ENCODE measurements around the gene TLK2.
A peak's percentile ranks its signal among the peaks of the same experiment; 100 is the strongest.
"Not testable (repeated sequence)": the region's sequence is repeated elsewhere in the genome, so short reads cannot be mapped to it uniquely, and the experiment has no call there.

The TLK2 gene

GRCh38 chr17:62493049-62493655, 14.5 kb downstream of the TLK2 start:
- DNase-seq: not testable (repeated sequence)

- DNase-seq: not testable (repeated sequence)
These were observed 15.4 kb downstream of the TLK2 start for GRCh38 chr17:62494073-62494472.

DNA sequence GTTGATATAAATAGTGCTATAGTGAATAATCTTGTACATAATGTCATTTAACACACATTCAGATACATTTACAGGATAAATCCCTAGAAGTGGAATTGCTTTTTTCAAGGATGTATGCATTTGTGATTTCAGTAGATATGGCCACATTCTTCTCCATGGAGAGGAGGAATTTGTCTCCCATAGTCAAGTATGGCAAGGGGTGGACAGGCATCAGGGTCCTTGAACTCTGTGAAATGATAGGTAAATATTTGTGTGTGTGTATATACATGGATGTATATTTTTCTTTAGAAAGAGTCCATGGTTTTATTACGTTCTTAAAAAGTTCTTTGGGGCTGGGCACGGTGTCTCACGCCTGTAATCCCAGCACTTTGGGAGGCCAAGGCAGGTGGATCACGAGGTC, 17.7 kb downstream of the TLK2 start:
- not testable (repeated sequence) for DNase-seq

DNA sequence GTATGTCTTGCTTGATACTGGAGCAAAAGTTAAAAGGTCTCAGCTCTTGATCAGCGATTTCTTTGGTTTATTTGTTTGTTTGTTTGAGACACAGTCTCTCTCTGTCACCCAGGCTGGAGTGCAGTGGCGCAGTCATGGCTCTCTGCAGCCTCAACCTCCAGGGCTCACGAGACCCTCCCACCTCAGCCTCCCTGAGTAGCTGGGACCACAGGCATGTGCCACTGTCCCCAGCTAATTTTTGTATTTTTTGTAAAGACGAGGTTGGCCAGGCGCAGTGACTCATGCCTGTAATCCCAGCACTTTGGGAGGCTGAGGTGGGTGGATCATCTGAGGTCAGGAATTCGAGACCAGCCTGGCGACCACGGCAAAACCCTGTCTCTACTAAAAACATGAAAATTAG, 20.2 kb downstream of the TLK2 start:
- DNase-seq: not testable (repeated sequence)

DNA sequence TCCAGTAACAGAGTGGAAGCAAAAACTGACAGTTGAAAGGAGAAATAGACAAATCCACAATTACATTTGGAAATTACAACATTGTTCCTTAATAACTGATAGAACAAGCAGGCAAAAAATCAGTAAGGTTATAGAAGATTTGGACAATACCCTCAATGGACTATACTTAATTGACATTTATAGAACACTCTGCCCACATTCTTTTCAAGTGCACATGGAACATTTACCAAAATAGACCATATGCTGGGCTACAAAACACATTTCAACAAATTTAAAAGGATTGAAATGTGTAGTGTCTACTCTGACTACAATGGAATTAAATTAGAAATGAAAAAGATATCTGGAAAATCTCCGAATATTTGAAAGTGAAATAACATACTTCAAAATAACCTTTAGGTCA, 21.8 kb downstream of the TLK2 start:
- not testable (repeated sequence) for DNase-seq

- not testable (repeated sequence) for DNase-seq
These were observed 26.2 kb downstream of the TLK2 start for GRCh38 chr17:62504857-62505256.

DNA sequence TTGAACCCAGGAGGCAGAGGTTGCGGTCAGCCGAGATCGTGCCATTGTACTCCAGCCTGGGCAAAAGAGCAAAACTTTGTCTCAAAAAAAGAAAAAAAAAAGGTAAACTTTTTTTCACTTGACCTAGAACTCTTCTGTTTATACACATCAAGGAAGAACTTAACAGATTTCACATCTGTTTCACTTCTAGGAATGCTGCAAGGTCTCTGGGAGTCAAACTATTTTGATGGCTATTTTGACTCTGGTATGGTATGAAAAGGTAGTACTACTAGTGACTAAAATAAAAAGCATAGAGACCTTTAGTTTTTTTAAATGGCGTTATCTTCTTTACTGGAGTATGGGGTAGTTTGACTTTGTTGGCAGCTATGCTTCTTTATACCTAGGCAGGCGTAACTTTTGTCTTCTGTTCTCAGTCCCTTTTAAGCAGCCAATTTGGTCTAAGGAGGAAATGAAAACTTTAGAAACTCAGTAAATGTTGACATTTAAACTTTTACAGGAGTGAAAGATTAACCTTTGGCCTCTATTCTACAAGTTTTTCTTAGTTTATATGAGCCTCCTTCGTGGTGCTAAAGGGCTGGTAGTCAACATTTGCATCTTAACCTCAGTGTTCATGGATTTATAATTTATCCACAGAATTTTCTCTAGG, 28.7 kb downstream of the TLK2 start:
- DNase-seq: not testable (repeated sequence)

DNA sequence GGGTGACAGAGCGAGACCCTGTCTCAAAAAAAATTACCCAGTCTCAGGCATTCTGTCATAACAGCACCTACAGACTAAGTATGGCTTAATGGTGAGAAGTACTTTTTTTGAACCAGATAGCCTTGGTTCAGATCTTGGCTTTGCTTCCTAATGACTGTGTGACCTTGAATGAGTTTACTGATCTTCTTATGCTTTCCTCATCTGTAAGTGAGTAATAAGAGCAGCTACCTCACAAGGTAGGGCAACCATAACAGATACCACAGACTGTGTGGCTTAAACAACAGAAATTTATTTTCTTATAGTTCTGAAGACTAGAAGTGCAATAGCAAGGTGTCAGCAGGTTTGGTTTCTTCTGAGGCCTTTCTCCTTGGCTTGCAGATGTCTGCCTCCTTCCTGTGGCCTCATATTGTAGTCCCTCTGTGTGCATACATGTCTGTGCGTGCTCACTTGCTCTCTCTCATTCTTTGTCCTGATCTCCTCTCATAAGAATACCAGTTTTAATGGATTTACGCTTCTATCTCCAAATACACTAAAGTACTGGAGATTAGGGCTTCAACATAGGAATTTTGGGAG, 31.7 kb downstream of the TLK2 start:
- not testable (repeated sequence) for DNase-seq

DNA sequence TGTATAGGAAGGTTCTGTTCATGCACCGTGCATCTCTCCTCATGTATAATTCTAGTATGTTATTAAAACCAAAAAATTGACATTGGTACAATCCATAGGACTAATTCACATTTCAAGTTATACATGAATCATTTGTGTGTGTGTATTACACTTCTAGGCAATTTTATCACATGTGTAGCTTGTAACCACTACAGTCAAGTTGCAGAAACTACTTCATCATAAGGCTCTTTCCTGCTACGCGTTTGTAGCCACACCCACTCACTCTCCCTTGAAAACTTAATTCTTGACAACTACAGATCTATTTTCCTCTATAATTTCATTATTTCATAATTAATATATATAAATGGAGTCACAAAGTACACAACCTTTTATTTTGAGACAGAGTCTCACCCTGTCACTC, 32.4 kb downstream of the TLK2 start:
- DNase-seq: not testable (repeated sequence)

GRCh38 chr17:62516376-62516775, 37.8 kb downstream of the TLK2 start:
- not testable (repeated sequence) for DNase-seq

- DNase-seq: not testable (repeated sequence)
These were observed 42.7 kb downstream of the TLK2 start for GRCh38 chr17:62521295-62521694.

DNA sequence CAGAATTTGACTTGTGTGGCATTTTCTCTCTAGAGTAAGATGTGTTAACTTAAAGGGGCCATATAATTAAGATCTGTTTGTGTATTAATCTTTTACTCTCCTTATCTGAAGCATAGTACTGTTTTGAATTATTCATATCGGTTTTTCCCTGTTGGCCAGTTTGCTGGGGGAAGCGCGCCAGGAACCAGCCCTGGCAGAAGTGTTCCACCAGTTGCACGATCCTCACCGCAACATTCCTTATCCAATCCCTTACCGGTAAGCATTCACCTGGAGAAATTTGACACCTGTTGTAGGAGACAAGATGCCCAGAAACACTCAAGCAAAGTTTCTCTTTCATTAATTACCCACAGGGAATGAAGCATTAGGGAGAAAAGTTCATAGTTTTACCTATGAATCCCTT, 45.5 kb downstream of the TLK2 start:
- DNase-seq: not testable (repeated sequence)

GRCh38 chr17:62525317-62525716, 46.7 kb downstream of the TLK2 start:
- DNase-seq: not testable (repeated sequence)

- not testable (repeated sequence) for DNase-seq
These were observed 52.3 kb downstream of the TLK2 start for GRCh38 chr17:62530936-62531335.

- not testable (repeated sequence) for DNase-seq
These were observed 57.9 kb downstream of the TLK2 start for GRCh38 chr17:62536557-62536956.

DNA sequence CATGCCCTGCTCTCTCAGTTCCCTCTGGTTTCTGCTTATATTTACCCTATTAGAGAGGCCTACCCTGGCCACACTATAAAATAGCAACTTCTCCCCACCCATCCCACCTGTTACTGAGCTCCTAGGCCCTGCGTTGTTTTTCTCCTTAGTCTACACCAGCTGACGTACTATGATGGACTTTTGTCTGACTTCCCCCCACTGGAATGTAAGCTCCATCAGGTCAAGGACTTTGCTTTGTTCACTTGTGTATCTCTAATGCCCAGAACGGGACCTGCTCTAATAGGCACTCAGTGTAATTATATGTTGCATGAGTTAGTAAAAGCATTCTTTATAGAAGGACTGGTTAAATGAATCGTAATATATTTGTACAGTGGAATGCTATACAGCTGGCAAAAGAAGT, 62.4 kb downstream of the TLK2 start:
- DNase-seq: not testable (repeated sequence)

- not testable (repeated sequence) for DNase-seq
These were observed 64.7 kb downstream of the TLK2 start for GRCh38 chr17:62543278-62543775.

DNA sequence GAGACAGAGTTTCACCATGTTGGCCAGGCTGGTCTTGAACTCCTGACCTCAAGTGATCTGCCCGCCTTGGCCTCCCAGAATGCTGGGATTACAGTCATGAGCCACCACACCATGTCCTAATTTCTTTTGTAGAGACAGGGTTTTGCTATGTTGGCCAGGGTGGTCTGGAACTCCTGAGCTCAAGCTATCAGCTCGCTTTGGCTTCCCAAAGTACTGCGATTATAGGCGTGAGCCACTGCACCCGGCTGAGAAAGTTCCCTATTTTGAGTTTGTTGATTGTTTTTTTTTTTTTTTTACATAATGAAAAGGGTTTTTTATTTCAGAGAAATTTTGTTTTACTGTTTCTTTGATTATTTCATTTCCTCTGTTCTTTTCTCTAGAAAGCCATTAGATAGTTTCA, 67.4 kb downstream of the TLK2 start:
- DNase-seq: not testable (repeated sequence)

GRCh38 chr17:62552851-62553659, 74.4 kb downstream of the TLK2 start:
- peak; percentile 29 for DNase-seq

- not testable (repeated sequence) for DNase-seq
These were observed 78.9 kb downstream of the TLK2 start for GRCh38 chr17:62557532-62557931.

- not testable (repeated sequence) for DNase-seq
These were observed 80.3 kb downstream of the TLK2 start for GRCh38 chr17:62558941-62559340.

- not testable (repeated sequence) for DNase-seq
These were observed 82.3 kb downstream of the TLK2 start for GRCh38 chr17:62560971-62561370.

- peak; percentile 35 for DNase-seq
These were observed 84.0 kb downstream of the TLK2 start for GRCh38 chr17:62562656-62563055.
